Uterus (tissue), 2 donors: ENCODE data around the gene NUTM1.

ENCODE experiments used
- CTCF ChIP-seq, 4 experiments: fragments of 200-600 bp in 2 of 4; fragments of 450-650 bp in 2 of 4; sonication (generic) in 2 of 4; IDR thresholded peaks; one replicate each; pipeline ENCODE4 v1.5.1; 2016 to 2019; ENCODE audit warnings: antibody characterized with exemption in 4 of 4, mild to moderate bottlenecking in 2 of 4, moderate library complexity in 1 of 4
- POLR2A ChIP-seq, 2 donors: fragments of 450-650 bp; IDR thresholded peaks; one replicate each; pipeline ENCODE4 v1.6.1; 2016; ENCODE audit warnings: antibody characterized with exemption in 2 of 2, mild to moderate bottlenecking in 1 of 2, moderate library complexity in 1 of 2

- TF ChIP-seq CTCF (IDR thresholded peaks at IDR 0.05), result no peak
- no peak for TF ChIP-seq POLR2A (IDR thresholded peaks at IDR 0.05)
Observed at GRCh38 chr15:34361278-34361677, 18.2 kb downstream of the NUTM1 start.
